Neural cell (in vitro differentiated cells): ENCODE data around the gene HS6ST3.

ENCODE experiments used
- CTCF ChIP-seq: fragments of 450-650 bp; IDR thresholded peaks from 2 replicates; pipeline ENCODE4 v1.5.1; 2014; ENCODE audit warnings: antibody characterized with exemption, mild to moderate bottlenecking, moderate library complexity; ENCODE audit not compliant: poor library complexity, severe bottlenecking
- EP300 ChIP-seq: fragments of 450-650 bp; conservative IDR thresholded peaks from 2 replicates; pipeline ENCODE4 v1.6.1; 2014; ENCODE audit warnings: antibody characterized with exemption, mild to moderate bottlenecking, moderate library complexity; ENCODE audit not compliant: poor library complexity, severe bottlenecking
- EZH2 ChIP-seq: fragments of 200-600, 300-800 bp; shearing (Covaris generic), sonication (generic); IDR thresholded peaks from 2 replicates; pipeline ENCODE4 v1.6.1; 2014; ENCODE audit warnings: antibody characterized with exemption, low read length, borderline replicate concordance, mild to moderate bottlenecking; ENCODE audit not compliant: insufficient read depth, poor library complexity, severe bottlenecking
- POLR2AphosphoS5 ChIP-seq: IDR thresholded peaks from 2 replicates; pipeline ENCODE4 v1.6.1; 2012
- RAD21 ChIP-seq: fragments of 450-650 bp; conservative IDR thresholded peaks from 2 replicates; pipeline ENCODE4 v1.6.1; 2014; ENCODE audit warnings: antibody characterized with exemption, mild to moderate bottlenecking, moderate library complexity
- TAF1 ChIP-seq: IDR thresholded peaks from 2 replicates; pipeline ENCODE4 v1.6.1; 2012; ENCODE audit warnings: low read depth
- TF ChIP-seq, protein P1 (sequence below): IDR thresholded peaks from 2 replicates; pipeline ENCODE4 v1.6.1; 2012; ENCODE audit warnings: borderline replicate concordance

GRCh38 chr13:96527497-96527896, 437.6 kb downstream of the HS6ST3 start:
- no peak for TF ChIP-seq CTCF
- no peak for TF ChIP-seq POLR2AphosphoS5
- TF ChIP-seq TAF1: no peak
- TF ChIP-seq, protein P1, sequence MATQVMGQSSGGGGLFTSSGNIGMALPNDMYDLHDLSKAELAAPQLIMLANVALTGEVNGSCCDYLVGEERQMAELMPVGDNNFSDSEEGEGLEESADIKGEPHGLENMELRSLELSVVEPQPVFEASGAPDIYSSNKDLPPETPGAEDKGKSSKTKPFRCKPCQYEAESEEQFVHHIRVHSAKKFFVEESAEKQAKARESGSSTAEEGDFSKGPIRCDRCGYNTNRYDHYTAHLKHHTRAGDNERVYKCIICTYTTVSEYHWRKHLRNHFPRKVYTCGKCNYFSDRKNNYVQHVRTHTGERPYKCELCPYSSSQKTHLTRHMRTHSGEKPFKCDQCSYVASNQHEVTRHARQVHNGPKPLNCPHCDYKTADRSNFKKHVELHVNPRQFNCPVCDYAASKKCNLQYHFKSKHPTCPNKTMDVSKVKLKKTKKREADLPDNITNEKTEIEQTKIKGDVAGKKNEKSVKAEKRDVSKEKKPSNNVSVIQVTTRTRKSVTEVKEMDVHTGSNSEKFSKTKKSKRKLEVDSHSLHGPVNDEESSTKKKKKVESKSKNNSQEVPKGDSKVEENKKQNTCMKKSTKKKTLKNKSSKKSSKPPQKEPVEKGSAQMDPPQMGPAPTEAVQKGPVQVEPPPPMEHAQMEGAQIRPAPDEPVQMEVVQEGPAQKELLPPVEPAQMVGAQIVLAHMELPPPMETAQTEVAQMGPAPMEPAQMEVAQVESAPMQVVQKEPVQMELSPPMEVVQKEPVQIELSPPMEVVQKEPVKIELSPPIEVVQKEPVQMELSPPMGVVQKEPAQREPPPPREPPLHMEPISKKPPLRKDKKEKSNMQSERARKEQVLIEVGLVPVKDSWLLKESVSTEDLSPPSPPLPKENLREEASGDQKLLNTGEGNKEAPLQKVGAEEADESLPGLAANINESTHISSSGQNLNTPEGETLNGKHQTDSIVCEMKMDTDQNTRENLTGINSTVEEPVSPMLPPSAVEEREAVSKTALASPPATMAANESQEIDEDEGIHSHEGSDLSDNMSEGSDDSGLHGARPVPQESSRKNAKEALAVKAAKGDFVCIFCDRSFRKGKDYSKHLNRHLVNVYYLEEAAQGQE: no peak
- no peak for TF ChIP-seq EZH2
- no peak for TF ChIP-seq RAD21
- no peak for TF ChIP-seq EP300
